Posterior cingulate gyrus (tissue), 11 donors: ENCODE data around the gene CBFA2T3.
A peak's percentile ranks its signal among the peaks of the same experiment; 100 is the strongest.

Experiments
- DNase-seq, 10 donors: peaks; one replicate each; pipeline versions ENCODE4 v3.0.0 to v3.0.0-alpha.2; 2020 to 2021; ENCODE audit warnings: mixed read lengths in 3 of 10
- intact Hi-C: fragments of 100-400 bp; cut with DNase I; formaldehyde crosslinking; loops from one replicate; pipeline ENCODE4 v1.15.1; 2023

The CBFA2T3 gene

GRCh38 chr16:88870608-88871348, 106.2 kb downstream of the CBFA2T3 start:
- no peak for DNase-seq
- intact Hi-C loops, result no loop called here

GRCh38 chr16:88869673-88869980, 107.4 kb downstream of the CBFA2T3 start:
- no peak for DNase-seq
- intact Hi-C loops, result no loop called here

- intact Hi-C loops, result no loop called here
- no peak for DNase-seq
These were observed 107.9 kb downstream of the CBFA2T3 start for GRCh38 chr16:88868974-88869672.

GRCh38 chr16:88867581-88868246, 109.3 kb downstream of the CBFA2T3 start:
- intact Hi-C loops, result no loop called here
- DNase-seq, result no peak

DNA sequence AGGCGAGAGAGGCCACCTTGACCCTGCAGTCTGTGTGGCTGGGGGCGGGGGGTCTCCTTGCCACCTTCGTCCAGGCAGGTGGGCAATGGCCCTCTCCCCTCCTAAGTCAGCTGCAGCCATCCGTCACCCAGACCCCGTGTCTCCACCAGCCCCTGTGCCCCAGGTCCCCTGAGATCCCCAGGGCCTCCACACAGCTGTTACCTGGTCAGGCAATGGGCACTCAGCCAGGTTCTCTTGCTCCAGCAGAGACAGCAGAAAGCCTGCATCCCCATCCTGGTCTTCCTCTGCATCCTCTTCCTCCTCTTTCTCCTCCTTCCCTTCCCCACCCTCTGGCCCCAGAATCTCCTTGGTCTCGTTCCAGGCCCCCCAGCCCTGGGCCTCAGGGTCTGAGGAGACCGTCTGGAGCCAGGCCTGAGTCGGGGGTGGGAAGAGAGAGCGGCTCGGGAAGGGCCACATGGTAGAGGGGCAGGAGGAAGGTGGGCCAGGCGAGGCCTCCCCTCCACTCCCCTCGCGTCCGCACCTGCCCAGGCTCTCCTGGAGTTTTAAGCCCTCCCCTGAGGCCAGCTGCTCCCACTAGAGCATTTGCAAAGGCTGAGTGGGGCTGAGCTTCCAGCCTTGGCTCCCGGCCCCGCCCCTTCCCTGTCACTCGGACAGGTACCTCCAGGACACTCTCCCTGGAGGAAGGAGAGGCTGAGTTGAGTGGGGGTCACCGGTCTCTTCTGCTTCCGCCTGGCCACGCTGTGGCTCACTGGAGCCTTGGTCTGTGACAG, 110.7 kb downstream of the CBFA2T3 start, which contains the start of gene PABPN1L:
PABPN1L (minus strand) TSS at position 510 of the 770 bp plus-strand sequence; CDS start at position 456, 54 bp downstream.
- DNase-seq, result no peak
- intact Hi-C loops, result no loop called here

GRCh38 chr16:88865742-88866141, 111.3 kb downstream of the CBFA2T3 start:
- DNase-seq, result no peak

DNA sequence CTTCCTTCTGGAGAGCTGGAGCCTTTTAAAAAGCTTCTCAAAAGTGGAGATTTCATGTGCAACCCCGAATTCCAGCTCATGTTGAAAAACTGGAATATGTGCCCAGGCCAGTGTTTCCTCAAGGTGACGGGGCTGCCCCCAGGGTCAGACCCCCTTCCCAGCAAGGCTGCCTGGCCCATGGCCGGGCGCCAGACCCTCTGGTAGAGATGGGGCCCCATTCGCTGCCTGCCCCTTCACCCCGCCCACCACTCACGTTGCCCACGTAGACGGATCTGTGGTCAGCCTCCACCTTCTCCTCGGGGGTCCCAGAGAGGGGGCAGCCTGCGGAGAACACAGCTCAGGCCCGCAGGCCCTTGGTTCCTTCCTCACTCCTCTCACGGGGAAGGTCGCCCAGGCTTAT, 111.7 kb downstream of the CBFA2T3 start:
- intact Hi-C loops, result no loop called here

More at GRCh38 chr16:88865742-88866141, 111.3 kb downstream of the CBFA2T3 start:
- intact Hi-C loops, result no loop called here

DNA sequence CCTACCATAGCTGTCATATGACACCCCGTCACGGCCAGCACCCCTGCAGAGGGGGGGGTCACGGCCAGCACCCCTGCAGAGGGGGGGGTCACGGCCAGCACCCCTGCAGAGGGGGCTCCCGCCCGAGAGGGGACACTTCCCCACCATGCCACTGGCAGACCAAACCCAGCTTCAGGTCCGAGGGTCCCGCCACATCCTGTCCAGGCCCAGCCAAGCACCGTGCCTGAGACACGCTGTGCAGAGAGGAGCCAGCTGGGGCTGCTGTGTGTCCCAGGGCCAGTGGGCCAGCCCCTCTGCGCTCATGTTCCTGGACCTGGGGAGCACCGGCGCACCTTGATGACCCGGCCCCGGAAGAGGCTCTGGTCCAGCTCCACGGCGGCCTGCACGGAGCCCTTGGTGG, 112.5 kb downstream of the CBFA2T3 start:
- DNase-seq, result no peak
- intact Hi-C loops, result no loop called here

More for the DNA sequence above, 111.7 kb downstream of the CBFA2T3 start:
- no peak for DNase-seq

- intact Hi-C loops, result no loop called here
These were observed 112.9 kb downstream of the CBFA2T3 start for GRCh38 chr16:88864099-88864498.

GRCh38 chr16:88863426-88863825, 113.6 kb downstream of the CBFA2T3 start:
- no peak for DNase-seq
- intact Hi-C loops, result no loop called here

More at GRCh38 chr16:88864099-88864498, 112.9 kb downstream of the CBFA2T3 start:
- no peak for DNase-seq

- DNase-seq, result no peak
- intact Hi-C loops, result no loop called here
These were observed 114.0 kb downstream of the CBFA2T3 start for GRCh38 chr16:88862968-88863367.

- intact Hi-C loops, result no loop called here
- DNase-seq, result no peak
These were observed 115.6 kb downstream of the CBFA2T3 start for GRCh38 chr16:88861359-88861758.

- intact Hi-C loops, result loop anchor here (5.0 kb wide), 2 partner anchors 83 to 122 kb away; no protein-coding TSS in a partner anchor
- DNase-seq, result no peak
These were observed 117.5 kb downstream of the CBFA2T3 start for GRCh38 chr16:88859381-88860091.

GRCh38 chr16:88857728-88858339, 119.2 kb downstream of the CBFA2T3 start:
- intact Hi-C loops, result loop anchor here (2.0 to 5.0 kb wide), 4 partner anchors 47 to 359 kb away; partner anchors contain the start of genes APRT and ZNF778
- DNase-seq, result peak; percentile 49 to 97 (median 79)

- intact Hi-C loops, result loop anchor here (2.0 to 5.0 kb wide), 4 partner anchors 46 to 360 kb away; partner anchors contain the start of genes APRT and ZNF778
- DNase-seq, result peak; percentile 98 to 100 (median 99)
These were observed 119.9 kb downstream of the CBFA2T3 start, which contains the start of the genes GALNS and TRAPPC2L for GRCh38 chr16:88856828-88857727. GALNS (minus strand) TSS chr16:88856947; CDS start chr16:88856877, 70 bp downstream. TRAPPC2L (plus strand) TSS chr16:88857127; CDS start chr16:88857151, 24 bp downstream.

- DNase-seq, result no peak
- intact Hi-C loops, result loop anchor here (2.0 to 5.0 kb wide), 4 partner anchors 45 to 361 kb away; partner anchors contain the start of genes APRT and ZNF778
These were observed 120.7 kb downstream of the CBFA2T3 start for GRCh38 chr16:88856122-88856827.

DNA sequence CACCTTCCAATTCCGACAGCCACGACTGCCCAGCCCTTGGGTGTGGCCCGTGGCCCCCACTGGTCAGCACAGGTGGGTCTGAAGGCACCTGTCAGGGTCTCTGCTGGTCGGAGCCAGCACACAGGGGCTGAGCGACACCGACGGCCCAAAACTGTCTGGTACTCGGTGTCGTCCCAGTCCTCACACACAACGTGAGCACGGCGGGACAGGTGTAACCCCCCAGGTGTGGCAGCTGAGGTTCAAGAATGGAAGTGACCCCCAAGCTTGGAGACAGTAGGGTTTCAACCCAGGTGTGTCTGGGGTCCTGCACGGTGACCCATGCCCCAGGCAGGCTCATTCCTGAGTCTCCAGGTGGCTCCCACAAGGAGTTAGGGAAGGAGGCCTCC, 121.3 kb downstream of the CBFA2T3 start:
- no peak for DNase-seq
- intact Hi-C loops, result loop anchor here (2.0 to 5.0 kb wide), 4 partner anchors 45 to 361 kb away; partner anchors contain the start of genes APRT and ZNF778
